Inflammatory macrophage (primary cell): ENCODE measurements around the gene STK33.

Experiments used
- DNase-seq, 2 donors: peaks; one replicate each; pipeline ENCODE4 v3.0.0-alpha.2; 2020 to 2022

The STK33 gene

GRCh38 chr11:8354622-8355415, 239.2 kb downstream of the STK33 start:
- DNase-seq, result peak in 1 of 2 donors; percentile 16

DNA sequence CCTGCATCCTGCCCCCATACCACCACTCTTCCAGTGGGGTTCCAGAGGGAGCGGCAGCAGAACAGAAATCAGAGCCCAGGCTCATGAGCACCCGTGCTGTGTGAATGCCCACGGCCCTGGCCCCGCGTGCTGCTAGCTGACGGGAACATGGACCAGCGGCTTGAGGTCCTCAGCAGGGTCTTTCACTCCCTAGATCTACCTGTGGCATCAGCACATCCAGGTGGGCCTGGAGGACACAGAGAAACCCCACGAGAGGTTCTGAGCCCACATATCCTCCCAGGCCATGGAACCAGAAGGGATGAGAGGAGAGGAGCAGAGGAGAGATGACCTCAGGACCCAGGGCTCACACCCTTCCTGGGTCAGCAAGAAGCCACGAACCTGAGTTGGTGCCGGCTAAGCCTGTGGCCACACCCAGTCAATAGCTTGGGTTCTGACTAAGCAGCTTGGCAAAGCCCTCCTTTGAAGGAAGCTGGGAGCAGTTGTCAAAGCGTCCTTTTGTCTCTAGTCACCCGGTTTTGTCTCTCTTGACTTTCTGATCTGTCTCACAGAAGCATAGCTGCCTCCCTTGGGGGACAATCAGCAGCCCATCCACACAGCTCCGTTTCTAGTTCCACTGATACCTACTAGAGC, 241.0 kb downstream of the STK33 start:
- no peak for DNase-seq

DNA sequence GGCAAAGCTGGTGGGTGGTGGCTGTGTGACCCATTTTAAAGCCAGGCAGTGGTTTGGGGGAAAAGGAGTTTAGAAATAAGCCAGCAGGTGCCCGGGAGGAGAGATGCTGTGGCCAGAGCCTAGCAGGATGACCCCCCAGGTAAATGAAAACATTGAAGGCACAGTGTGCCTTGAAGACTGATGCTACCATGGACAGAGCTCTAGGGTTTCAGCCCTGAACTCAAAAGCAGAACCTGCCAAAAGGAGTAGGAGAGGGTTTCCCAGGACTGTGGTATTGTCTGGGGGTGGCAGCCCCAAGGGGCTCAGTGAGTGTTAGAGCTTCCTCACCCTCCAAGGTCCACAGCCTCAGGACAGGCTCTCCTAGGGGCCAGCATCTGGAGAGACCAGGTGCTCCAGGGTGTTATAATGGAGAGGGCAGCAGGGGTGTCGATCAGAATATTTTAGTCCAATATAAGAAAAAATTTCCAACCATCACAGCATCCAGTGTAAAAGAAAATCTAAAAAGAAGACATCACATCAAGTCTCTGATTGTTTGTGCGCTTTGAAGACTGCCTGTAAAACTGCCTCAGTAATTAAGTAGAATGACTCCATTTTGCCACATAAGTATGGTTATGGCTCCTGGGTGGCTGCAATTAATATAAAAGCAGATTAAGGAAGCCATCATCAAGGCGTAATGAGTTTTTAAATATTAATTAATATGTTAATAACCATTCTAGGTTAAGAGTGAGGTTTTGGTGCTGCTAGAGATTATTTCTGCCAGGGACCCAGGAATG, 241.7 kb downstream of the STK33 start:
- peak in 1 of 2 donors; percentile 62 for DNase-seq

DNA sequence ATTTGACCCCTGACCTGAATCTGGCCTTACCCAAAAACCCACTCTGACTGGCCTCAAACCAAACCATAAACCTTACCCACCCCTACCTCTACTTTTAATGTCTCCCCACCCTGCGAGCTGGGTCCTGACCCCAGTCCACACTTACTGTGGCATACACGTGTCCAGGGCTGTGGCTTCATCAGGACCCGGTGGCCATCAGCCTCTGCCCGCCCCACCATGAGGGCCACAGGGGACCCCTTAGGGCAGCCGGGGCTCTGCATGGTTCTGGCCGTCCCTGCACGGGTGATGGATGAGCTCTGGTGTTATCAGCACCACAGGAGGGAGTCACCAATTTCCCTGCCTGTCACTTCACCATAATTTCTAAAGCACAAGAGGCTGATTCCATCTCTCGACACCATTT, 242.8 kb downstream of the STK33 start:
- no peak for DNase-seq

- DNase-seq, result no peak
These were observed 246.1 kb downstream of the STK33 start for GRCh38 chr11:8347978-8348377.

DNA sequence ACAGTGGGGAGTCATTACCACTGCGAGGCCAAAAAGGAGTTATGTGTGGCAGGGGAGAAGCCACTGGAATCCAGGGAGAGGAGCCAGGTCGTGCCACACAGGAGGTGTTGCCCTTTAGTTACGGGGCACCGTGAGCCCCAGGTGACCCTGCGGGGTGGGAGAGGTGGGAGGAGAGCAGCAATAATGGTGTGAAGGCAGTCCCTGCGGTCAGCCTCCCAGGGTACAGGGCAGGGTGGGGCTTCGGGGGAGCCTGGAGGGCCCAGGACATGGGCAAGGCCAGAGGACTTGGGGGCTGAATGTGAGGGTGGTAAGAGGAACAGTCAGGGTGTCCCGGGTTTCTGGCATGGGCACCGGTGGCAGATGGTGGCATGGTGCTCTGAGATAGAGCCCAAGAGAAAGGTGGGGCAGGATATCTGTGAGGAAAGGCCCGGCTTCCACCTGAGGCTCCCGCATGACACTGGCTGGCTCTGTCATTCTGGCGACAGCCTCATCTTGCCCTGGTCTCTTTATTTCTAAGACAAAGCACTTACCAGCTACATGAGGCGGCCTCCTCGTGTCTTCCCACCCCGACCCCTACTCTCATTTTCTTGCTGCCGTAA, 247.8 kb downstream of the STK33 start:
- DNase-seq, result no peak

DNA sequence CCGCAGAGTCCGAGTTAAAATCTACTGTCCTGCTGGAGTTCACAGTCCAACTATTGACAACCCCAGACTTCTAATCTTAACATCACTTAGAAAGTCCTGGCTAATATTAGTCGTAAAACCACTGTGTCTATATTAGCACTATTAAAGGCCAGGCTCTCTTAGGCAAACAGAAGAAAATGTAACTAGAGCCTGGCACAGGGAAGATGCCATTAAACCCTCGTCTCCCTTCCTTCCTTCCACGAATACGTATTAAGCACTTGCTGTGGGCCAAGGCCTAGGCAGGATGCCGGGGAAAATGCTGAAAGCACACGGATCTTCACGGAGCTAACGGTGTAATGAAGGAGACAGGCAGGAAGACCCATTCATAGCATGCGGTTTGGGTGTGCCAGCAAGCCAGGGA, 248.8 kb downstream of the STK33 start:
- DNase-seq, result no peak

DNA sequence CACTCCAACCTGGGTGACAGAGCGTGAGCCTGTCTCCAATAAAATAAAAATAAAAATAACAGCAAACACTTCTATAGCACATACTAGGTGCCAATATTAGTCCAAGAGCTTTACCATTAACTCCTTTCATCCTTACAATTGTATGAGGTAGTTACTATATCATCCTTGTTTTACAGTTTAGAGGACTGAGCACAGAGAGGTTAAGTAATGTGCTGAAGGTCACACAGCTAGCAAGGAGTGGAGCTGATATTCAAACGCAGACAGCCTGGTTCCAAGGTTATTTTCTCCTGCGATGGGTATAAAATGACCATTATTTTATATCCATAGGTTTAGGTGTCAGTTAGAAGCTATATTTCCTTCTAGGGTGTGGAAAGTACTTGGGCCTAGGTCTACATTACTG, 249.7 kb downstream of the STK33 start:
- no peak for DNase-seq

DNA sequence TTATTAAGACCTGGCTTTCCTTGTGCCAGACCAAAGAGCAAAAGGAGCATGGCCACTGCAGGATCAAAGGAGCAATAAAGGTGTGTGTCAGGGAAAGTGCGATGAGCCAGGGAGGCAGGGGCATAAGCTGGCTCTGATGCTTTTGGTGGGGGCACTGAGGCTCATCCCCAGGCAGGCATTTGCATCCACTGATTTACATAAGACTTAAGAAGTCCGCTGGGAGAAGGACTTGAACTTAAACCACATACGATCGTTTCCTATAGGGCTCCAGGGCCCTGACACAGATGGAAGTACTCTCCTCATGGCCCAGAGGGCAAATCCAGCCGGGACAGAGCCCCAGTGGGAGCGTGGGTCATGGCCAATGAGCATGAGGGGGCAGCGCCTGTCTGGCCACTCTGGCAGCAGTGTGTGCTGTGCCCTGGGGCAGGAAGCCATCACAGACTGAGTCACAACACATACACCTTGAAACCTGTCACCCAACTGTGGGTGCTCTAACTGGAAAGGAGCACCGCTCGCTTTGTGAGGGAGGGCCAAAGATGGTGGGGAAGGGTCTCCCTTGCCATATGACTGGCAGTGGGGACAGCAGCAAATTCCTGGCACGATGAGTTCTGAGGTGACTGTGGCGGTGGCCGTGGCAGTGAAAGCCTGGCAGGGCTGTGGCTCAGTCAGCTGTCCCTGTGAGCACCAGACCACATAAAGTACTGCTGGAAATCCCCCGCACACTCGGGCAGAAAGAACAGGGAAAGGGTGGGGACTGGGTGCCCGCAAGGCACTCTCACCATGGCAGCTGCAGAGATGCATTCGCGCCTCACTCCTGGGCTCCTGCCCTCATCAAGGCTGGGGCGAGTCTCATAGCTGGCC, 251.0 kb downstream of the STK33 start:
- no peak for DNase-seq

GRCh38 chr11:8341996-8342395, 252.0 kb downstream of the STK33 start:
- peak; percentile 13 to 60 for DNase-seq
